DMS153 treated with DMSO at 0.1 percent for 48 hours (cell line): ENCODE results near the gene TMEM233.

Experiments
- DNase-seq: peaks from one replicate; lab custom pipeline; 2025; ENCODE audit not compliant: unreplicated experiment; lab: John Stamatoyannopoulos, UW

The TMEM233 gene

DNA sequence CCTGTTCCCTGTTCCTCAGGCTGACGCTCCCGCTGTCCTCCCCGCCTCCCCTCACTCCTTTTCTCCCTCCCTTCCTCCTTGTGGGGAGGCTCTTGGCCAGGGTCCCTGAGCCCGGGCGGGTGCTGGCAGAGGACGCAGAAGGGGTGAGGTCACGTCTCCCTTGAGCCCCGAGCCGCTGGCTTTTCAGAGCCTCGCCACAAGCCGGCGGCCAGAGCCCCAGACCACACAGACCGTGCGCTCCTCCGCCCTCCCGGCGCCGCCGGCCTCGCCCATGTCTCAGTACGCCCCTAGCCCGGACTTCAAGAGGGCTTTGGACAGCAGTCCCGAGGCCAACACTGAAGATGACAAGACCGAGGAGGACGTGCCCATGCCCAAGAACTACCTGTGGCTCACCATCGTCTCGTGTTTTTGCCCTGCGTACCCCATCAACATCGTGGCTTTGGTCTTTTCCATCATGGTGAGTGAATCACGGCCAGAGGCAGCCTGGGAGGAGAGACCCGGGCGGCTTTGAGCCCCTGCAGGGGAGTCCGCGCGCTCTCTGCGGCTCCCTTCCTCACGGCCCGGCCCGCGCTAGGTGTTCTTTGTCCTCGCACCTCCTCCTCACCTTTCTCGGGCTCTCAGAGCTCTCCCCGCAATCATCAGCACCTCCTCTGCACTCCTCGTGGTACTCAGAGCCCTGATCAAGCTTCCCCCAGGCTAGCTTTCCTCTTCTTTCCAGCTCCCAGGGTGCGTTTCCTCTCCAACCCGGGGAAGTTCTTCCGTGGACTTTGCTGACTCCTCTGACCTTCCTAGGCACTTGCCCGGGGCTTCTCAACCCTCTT, at the start of gene TMEM233:
TSS of gene TMEM233 (plus strand) at position 197 of the 821 bp plus-strand sequence. CDS start at position 272, 75 bp downstream.
- no peak for DNase-seq

GRCh38 chr12:119544765-119545625, 48.6 kb upstream of the TMEM233 start:
- peak; percentile 19 for DNase-seq

DNA sequence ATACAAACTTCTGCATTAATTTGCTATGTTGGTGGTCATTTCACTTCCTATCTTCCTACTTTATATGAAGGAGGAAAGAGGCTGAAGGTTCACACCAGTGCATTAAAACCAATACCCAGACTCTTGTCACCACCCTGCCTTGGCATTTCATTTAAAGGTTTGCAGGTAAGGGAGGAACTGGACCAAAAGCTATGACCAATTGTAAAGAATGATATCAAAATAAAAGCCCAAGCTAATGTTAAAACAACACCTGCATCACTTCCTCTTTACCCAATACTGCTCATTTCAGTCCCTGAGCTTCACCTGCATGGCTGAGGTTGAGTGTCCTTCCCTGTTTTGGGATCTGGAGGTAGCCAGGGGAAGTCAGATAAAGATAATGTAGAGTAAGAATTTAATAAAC, 47.2 kb upstream of the TMEM233 start:
- no peak for DNase-seq

- no peak for DNase-seq
These were observed 46.6 kb upstream of the TMEM233 start for GRCh38 chr12:119547001-119547400.

- DNase-seq = no peak
These were observed 36.7 kb upstream of the TMEM233 start for GRCh38 chr12:119556854-119557253.

- DNase-seq = no peak
These were observed 28.2 kb upstream of the TMEM233 start for GRCh38 chr12:119565404-119565803.

- no peak for DNase-seq
These were observed 22.8 kb upstream of the TMEM233 start for GRCh38 chr12:119570771-119571170.

- DNase-seq = no peak
These were observed 20.5 kb upstream of the TMEM233 start for GRCh38 chr12:119573086-119573485.

GRCh38 chr12:119574255-119574654, 19.3 kb upstream of the TMEM233 start:
- DNase-seq = no peak

DNA sequence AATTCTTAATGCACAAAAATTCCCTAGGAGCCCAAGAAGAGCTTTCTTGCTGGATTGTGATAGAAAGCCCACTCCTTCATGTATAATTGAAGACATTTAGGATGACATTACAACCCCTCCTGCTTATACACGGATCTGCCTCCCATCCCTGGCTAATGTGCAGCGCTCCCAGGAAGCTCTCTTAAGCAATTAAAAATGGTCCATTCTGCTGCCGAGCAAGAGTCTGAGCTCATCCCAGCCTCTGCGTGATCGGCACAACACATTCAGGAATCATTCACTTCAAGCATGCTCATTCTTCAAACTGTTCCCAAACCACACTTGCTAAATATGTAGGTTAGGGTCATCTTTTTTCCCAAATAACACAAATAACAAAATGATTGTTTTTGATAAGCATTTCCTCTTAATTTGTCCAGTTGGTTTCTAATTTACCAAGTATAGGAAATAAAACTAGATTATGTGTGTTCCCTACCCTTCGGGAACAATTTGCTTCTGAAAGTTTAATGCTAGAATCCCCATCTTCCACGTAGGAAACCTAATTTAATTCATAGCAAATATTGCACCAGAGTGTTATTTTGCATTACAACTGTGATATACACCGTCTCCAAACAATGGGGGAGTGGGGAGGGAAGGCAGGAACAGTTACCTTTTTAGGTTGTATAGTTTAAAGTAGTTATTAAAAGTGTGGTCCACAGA, 17.3 kb upstream of the TMEM233 start:
- no peak for DNase-seq

- no peak for DNase-seq
These were observed 16.7 kb upstream of the TMEM233 start for GRCh38 chr12:119576915-119577314.

- no peak for DNase-seq
These were observed 15.5 kb upstream of the TMEM233 start for GRCh38 chr12:119578112-119578511.

- no peak for DNase-seq
These were observed 4.5 kb upstream of the TMEM233 start for GRCh38 chr12:119589097-119589496.

DNA sequence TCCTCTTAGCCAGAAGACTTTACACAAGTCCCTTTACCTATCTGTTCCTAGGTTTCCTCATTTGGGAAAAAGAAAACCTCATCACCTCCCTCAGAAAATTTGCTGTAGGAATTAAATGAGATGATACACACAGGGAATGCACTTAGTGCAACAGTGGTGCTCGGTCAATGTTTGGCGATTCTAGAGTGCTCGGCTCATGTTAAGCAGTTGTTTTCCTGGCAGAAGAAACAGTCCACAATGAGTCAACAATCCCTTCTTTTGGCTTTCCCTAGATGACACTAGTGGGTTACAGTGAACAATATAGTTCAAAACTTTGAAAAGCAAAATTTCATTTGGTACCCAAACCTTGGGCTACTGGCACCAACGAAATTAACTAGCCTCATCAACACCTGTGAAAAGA, 3.9 kb upstream of the TMEM233 start:
- DNase-seq = no peak

DNA sequence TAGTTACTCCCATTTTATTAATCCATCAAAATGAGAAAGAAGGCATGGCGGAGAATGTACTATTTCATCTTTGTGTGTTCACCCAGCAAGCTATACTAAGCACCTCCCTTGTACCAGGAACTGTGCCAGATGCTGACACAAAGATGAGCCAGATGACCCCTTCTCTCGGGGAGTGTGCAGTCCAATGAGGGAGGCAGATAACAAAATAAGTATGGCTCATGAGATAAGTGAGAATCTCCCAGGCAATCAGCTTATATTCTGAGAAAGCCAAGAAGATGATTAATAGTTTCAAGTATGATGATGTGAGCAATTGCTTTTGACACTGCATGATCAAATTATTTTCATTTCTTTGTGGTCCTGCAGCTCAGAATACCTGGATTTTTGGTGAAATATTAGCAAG, 1.3 kb upstream of the TMEM233 start:
- no peak for DNase-seq

GRCh38 chr12:119594399-119594730, 791 bp downstream of the TMEM233 start:
- DNase-seq = no peak

- no peak for DNase-seq
These were observed 1.3 kb downstream of the TMEM233 start for GRCh38 chr12:119594772-119595445.

GRCh38 chr12:119598159-119598558, 4.6 kb downstream of the TMEM233 start:
- DNase-seq = no peak

DNA sequence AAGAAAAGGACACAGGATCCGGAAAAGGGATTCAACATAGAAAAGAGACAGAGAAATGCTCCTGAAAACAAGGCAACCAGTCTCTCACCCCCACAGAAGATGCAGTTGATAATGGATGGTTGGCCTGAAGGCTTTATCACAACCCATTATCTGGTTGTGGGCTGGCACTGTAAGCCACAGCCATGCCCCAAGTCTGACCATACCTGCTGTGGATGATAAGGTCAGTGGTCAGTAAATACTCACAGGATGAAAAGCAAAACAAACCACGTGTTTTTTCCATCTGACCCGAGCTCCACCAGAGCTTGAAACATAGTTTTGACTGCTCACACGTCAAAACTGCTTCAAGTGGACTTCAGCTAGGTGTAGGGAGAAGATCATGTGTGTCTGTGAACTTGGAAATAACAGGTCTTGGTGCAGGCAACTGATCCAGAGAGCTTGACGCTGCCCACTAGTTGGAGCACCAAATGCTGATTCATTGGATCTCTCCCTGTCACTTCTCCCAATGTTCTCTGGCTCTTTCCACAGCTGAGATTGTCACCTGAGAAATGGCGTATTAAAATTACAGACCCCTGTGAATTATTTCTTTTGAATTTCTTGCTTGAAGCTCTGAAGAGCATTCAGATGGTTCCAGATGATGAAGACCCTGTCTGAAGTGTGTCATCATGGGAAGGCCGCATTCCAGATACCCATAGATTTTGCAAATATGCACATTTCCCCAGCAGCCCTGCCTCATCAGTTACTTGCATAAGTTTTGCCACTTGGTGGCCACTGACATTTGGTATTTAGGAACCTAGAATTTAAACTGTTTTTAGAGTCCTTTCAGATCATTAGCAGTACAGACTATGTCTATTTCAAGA, 8.5 kb downstream of the TMEM233 start:
- no peak for DNase-seq

- no peak for DNase-seq
These were observed 9.1 kb downstream of the TMEM233 start for GRCh38 chr12:119602734-119603094.
